NCI-H1436 (cell line): ENCODE measurements around the gene CNOT11.
"Not testable (repeated sequence)": the region's sequence is repeated elsewhere in the genome, so short reads cannot be mapped to it uniquely, and the experiment has no call there.

Source experiments
- DNase-seq: peaks from one replicate; lab custom pipeline; 2025; lab: John Stamatoyannopoulos, UW

The CNOT11 gene

GRCh38 chr2:101252408-101253012 is at the start of gene CNOT11:
CNOT11 (plus strand) TSS chr2:101252886; CDS start chr2:101252965, 79 bp downstream.
- DNase-seq = peak; percentile 98

GRCh38 chr2:101204400-101205115 is 48.1 kb upstream of the CNOT11 start:
- DNase-seq = no peak

- peak; percentile 61 for DNase-seq
These were observed 46.9 kb upstream of the CNOT11 start for GRCh38 chr2:101205521-101206479.

DNA sequence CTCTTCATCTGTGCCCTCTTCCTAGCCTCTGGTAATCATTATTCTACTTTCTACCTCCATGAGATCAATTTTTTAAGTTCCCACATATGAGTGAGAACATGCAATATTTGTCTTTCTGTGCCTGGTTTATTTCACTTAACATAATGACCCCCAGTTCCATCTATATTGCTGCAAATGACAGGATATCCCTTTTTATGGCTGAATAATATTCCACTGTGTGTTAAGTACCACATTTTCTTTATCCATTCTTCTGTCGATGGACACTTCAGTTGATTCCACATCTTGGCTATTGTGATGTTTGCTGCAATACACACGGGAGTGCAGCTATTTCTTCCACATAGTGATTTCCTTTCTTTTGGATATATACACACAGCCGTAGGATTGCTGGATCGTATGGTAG is 43.9 kb upstream of the CNOT11 start:
- no peak for DNase-seq

GRCh38 chr2:101219246-101219645 is 33.4 kb upstream of the CNOT11 start:
- DNase-seq = no peak

DNA sequence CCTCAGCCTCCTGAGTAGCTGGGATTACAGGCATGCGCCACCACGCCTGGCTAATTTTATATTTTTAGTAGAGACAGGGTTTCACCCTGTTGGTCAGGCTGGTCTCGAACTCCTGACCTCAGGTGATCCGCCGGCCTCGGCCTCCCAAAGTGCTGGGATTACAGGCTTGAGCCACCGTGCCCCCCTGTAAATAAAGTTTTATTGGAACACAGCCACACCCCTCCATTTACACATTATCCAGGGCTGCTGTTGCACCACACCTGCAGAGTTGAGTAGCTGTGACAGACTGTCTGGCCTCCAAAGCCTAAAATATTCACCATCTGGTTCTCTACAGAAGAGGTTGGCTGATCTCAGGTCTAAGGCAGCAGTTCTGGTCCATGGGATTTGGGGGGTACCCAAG is 32.6 kb upstream of the CNOT11 start:
- DNase-seq = not testable (repeated sequence)

GRCh38 chr2:101223814-101224231 is 28.9 kb upstream of the CNOT11 start:
- no peak for DNase-seq

DNA sequence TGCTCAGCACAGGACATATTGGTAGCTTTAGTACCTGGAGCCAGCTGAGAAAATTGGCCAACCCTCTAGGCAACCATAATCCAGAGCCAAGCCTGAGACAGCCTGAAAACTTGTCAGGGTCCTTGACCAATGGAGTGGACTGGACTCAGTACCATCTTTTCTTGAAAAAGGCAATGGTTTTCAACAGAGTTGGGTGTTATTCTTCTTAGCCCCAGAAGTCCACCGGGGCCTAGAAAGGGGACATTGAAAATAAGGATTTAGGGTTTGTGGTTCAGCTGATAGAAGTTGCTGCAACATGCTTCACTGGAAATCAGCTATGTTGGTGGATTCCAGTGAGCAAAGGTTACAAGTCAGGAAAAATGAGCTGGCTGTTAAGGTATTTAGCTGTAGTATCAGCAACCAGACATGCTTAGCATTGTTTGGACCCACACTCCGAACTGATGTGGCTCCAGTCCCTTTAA is 22.1 kb upstream of the CNOT11 start:
- no peak for DNase-seq

DNA sequence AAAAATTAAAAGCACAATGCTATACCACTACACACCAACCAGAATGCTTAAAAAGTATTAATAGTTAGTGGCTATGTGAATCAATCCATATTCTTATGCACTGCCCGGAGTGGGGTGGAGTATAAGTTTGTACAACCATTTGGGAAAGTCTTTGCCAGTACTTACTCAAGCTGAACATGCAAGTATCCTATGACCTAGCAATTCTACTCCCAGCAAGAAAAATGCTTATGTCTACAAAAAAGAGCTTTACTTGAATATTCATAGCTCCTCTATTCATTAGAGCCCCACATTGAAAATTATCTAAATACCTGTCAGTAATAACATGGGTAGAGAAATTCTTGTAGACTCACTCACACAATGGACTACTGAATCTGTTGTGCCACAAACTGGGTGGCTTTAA is 21.4 kb upstream of the CNOT11 start:
- DNase-seq = no peak

GRCh38 chr2:101231937-101232730 is 20.6 kb upstream of the CNOT11 start:
- DNase-seq = no peak

- DNase-seq = no peak
These were observed 19.9 kb upstream of the CNOT11 start for GRCh38 chr2:101232770-101233169.

DNA sequence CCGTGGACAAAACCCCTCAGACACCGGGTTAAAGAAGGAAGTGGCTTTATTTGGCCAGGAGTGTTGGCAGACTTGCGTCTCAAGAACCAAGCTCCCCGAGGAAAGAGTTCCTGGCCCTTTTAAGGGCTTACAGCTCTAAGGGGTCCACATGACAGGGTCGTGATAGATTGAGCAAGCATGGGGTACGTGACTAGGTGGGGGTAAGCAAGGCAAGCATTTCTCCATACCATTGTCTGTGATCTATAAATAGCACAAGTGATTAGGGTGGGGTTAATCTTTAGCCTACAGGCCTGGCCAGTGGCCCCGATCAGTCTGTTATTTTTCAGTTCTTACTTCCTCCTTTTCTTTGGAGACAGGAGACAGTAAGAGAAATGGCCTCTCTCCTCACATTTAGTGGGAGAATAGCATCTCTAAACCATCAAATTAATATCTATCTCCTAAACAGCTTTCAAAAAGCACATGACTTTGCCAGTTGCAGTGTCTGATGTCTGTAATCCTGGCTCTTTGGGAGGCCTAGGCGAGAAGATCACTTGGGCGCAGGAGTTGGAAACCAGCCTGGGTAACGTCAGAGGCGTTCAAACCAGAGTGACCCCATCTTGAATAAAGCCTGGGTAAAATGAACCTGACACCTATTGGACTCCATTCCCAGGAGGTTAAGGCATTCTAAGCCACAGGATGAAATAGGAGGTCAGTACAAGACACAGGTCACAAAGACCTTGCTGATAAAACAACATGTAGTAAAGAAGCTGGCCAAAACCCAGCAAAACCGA is 18.3 kb upstream of the CNOT11 start:
- no peak for DNase-seq

DNA sequence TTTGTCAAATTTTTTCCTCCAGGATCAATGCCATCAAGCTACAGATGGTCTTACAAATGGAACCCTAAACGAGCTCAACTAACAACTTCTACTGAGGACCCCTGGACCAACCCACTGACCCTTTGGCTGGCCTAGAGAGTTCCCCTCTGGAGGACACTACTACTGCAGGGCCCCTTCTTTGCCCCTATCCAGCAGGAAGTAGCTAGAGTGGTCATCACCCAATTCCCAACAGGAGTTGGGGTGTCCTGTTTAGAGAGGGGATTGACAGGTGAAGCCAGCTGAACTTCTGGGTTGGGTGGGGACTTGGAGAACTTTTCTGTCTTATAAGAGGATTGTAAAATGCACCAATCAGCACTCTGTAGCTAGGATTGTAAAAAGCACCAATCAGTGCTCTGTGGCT is 16.7 kb upstream of the CNOT11 start:
- not testable (repeated sequence) for DNase-seq

DNA sequence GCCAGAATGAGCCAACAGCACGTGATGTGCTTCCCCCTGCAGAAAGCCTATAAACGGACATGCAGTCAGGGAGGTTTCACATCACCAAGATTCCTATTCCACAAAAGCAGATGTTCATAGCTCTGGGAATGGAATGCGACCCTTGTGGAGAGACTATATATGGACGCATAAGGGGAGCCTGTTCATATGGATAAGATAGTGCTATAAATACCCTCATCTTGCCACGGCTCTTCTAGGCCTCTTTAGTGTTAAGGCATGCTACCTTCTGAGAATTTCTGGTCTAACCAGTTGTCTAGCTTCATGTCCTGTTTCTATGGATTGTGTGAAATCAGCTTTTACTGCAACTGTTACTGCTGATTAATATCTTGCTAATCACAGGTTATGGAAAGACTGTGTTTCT is 14.7 kb upstream of the CNOT11 start:
- not testable (repeated sequence) for DNase-seq

DNA sequence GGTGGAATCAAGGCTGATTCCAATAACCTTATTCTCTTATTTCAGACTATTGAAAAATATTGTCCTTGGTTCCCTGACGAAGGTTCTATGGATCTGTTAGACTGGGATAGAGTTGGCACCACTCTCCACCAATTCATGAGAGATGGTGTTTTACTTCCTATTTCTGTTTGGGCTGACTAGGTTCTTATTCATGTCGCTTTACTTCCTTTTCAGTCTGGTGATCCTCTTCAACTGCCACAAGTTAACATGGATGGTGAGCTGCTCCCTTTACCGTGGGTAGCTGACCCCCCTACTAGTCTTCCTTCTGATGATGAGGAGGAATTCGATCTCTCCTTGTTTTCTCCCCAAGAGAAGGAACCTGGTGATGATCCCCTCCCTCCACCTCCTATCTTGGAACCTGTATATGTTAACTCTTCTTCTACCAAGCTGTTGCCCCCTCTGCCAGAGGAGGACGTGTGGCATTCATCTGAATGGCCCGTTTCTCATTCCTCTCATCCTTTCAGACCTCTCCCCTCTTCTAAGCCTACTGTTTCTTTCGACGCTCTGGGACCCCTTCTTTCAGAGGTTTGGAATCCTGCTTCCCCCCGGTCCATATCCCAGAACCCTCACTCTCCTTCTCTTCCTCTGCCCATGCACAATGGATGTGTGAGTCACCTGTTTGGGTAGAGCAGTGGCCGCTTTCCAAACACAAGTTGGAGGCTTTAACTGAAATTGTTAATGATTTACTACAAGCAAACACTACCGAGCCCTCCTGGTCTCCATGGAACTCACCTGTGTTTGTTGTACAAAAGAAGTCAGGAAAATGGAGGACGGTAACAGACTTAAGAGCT is 13.5 kb upstream of the CNOT11 start:
- no peak for DNase-seq

DNA sequence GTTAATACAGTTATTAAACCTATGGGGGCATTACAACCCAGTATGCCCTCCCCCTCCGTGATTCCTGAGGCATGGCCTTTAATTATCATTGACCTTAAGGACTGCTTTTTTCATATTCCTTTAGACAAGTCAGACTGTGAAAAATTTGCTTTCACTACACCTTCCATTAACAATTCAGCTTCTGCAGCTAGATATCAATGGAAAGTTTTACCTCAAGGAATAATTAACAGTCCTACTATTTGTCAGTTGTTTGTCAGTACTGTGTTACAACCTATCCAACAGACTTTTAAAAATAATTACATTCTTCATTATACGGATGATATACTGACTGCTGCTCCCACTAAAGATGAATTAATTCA is 12.9 kb upstream of the CNOT11 start:
- not testable (repeated sequence) for DNase-seq

- DNase-seq = not testable (repeated sequence)
These were observed 12.0 kb upstream of the CNOT11 start for GRCh38 chr2:101240694-101241093.

DNA sequence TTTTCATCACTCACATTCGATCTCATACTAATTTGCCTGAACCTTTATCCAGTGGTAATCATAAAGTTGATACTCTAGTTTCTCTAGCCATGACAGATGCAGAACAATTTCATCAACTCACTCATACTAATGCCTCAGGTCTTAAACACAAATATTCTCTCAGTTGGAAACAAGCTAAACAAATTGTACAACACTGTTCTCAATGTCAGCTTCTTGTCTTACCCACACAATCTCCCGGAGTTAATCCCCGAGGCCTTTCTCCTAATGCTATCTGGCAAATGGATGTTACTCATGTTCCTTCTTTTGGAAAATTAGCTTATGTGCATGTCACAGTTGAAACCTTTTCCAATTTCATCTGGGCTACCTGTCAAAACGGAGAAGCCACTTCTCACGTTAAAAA is 11.5 kb upstream of the CNOT11 start:
- no peak for DNase-seq

DNA sequence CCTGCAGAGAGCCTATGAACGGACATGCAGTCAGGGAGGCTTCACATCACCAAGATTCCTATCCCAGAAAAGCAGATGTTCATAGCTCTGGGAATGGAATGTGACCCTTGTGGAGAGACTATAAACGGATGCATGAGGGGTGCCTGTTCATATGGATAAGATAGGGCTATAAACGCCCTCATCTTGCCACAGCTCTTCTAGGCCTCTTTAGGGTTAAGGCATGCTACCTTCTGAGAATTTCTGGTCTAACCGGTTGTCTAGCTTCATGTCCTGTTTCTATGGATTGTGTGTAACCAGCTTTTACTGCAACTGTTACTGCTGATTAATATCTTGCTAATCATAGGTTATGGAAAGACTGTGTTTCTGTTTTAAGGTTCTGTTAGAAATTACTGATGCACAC is 8.3 kb upstream of the CNOT11 start:
- not testable (repeated sequence) for DNase-seq

DNA sequence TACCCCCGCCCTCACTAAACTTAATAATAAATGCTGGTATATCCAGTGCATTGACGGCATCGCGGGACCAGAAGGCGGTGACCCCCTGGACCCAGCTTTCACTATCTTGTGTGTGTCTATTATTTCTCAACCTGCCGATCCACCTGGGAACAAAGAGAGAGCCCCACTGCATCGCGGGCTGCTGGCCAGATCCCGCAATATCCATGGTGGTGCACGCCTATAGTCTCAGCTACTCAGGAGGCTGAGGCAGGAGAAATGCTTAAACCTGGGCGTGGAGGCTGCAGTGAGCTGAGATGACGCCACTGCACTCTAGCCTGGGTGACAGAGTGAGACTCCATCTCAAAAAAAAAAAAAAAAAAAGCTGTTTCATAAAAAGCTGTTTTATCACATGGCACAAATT is 7.8 kb upstream of the CNOT11 start:
- not testable (repeated sequence) for DNase-seq
